ENCODE data around the gene TRAF6.

DNA sequence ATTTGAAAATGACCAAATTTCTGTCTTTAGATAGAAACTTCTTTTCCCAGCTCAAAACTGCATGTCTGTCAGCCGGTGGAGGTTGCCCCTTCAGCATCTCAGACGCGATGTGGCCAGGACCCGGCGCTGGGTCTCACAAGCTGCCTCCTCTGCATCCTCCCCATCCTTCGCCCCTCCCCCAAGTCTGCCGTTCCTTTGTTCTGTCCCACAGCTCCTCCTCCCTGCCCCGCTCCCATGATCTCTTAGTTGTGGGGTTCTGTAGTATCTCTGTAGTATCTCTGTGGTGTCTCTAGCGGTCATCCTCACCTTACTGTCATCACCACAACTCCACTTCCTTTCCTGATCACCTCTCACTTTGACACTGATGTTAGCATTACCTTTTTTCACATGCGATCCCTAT lies 49.9 kb downstream of the TRAF6 start:
- TF ChIP-seq, protein P1, sequence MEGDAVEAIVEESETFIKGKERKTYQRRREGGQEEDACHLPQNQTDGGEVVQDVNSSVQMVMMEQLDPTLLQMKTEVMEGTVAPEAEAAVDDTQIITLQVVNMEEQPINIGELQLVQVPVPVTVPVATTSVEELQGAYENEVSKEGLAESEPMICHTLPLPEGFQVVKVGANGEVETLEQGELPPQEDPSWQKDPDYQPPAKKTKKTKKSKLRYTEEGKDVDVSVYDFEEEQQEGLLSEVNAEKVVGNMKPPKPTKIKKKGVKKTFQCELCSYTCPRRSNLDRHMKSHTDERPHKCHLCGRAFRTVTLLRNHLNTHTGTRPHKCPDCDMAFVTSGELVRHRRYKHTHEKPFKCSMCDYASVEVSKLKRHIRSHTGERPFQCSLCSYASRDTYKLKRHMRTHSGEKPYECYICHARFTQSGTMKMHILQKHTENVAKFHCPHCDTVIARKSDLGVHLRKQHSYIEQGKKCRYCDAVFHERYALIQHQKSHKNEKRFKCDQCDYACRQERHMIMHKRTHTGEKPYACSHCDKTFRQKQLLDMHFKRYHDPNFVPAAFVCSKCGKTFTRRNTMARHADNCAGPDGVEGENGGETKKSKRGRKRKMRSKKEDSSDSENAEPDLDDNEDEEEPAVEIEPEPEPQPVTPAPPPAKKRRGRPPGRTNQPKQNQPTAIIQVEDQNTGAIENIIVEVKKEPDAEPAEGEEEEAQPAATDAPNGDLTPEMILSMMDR (conservative IDR thresholded peaks at IDR 0.05), result no peak
- no peak for TF ChIP-seq ZFX (IDR thresholded peaks at IDR 0.05)
